Upper lobe of right lung (tissue), 1 donor: Measurements from ENCODE around the gene RASD2. TPM values are rescaled to one million over a fixed set of nuclear protein-coding genes. Genes with fewer than 3 reads are reported as not detected.

Experiments
- ATAC-seq: fragments of 200-7000 bp; cut with Tn5 transposase; one replicate; pipeline ENCODE4 v1.9.1; 2020; ENCODE audit warnings: mild to moderate bottlenecking, moderate library complexity
- DNase-seq: peaks from one replicate; pipeline ENCODE4 v3.0.0-alpha.2; 2020
- H3K27ac ChIP-seq: fragments of 200-600 bp; one replicate; pipeline ENCODE4 v1.8.0; 2022
- H3K27me3 ChIP-seq: fragments of 200-600 bp; one replicate; pipeline ENCODE4 v1.8.0; 2022; ENCODE audit warnings: mild to moderate bottlenecking
- H3K36me3 ChIP-seq: fragments of 200-600 bp; one replicate; pipeline ENCODE4 v1.8.0; 2022
- H3K4me1 ChIP-seq: fragments of 200-600 bp; one replicate; pipeline ENCODE4 v1.8.0; 2022
- H3K4me3 ChIP-seq: fragments of 200-600 bp; one replicate; pipeline ENCODE4 v1.8.0; 2022; ENCODE audit warnings: mild to moderate bottlenecking
- H3K9me3 ChIP-seq: fragments of 200-600 bp; one replicate; pipeline ENCODE4 v1.8.0; 2022
- intact Hi-C: fragments of 100-400 bp; cut with DNase I; formaldehyde crosslinking; loops from one replicate; pipeline ENCODE4 v1.11.0; 2022
- total RNA-seq: library from RNA; stranded (reverse); fragmentation: NEBNext Ultra II Directional; extraction: Animal tissue kit (Norgen Biotek cat#: 25700); gene quantifications from one replicate; pipeline ENCODE4 v1.2.1, GENCODE V29; 2021
- TF ChIP-seq, protein P1 (sequence below): fragments of 200-600 bp; IDR thresholded peaks from one replicate; pipeline ENCODE4 v1.8.0; 2022; ENCODE audit warnings: antibody characterized with exemption
- donor health status: DM: no; HTN: yes; CAD: no; lungs with severe emphysema.

RASD2 gene
- total RNA-seq, 1 donor from 2014 or later = 4.1 TPM

DNA sequence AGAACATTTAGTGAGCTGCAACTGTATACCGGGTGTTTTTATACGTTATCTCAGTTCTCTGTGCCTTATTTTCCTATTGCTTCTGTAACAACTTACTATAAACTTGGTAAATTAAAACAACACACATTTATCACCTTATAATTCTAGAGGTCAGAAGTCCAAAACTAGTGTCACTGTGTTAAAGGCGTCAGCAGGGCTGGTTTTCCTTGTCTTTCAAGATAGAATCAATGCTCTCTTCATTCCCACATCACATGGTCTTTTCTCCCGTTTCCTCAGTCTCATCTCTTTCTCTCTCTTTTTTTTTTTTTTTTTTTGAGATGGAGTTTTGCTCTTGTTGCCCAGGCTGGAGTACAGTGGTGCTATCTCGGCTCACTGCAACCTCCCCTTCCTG is 40.4 kb downstream of the RASD2 start:
- no peaks in the 10 kb centered on the region for H3K27me3 ChIP-seq
- H3K4me3 ChIP-seq = no peak overlapping the region
- TF ChIP-seq, protein P1, sequence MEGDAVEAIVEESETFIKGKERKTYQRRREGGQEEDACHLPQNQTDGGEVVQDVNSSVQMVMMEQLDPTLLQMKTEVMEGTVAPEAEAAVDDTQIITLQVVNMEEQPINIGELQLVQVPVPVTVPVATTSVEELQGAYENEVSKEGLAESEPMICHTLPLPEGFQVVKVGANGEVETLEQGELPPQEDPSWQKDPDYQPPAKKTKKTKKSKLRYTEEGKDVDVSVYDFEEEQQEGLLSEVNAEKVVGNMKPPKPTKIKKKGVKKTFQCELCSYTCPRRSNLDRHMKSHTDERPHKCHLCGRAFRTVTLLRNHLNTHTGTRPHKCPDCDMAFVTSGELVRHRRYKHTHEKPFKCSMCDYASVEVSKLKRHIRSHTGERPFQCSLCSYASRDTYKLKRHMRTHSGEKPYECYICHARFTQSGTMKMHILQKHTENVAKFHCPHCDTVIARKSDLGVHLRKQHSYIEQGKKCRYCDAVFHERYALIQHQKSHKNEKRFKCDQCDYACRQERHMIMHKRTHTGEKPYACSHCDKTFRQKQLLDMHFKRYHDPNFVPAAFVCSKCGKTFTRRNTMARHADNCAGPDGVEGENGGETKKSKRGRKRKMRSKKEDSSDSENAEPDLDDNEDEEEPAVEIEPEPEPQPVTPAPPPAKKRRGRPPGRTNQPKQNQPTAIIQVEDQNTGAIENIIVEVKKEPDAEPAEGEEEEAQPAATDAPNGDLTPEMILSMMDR = no peak
- H3K36me3 ChIP-seq = no peaks in the 10 kb centered on the region
- no peaks in the 10 kb centered on the region for H3K9me3 ChIP-seq
- DNase-seq = no peak
- H3K27ac ChIP-seq = no peak overlapping the region
- intact Hi-C loops = loop anchor here (5.0 to 10.0 kb wide), 2 partner anchors 149 to 226 kb away; no protein-coding TSS in a partner anchor
- no peaks in the 10 kb centered on the region for H3K4me1 ChIP-seq
- ATAC-seq = no peak

DNA sequence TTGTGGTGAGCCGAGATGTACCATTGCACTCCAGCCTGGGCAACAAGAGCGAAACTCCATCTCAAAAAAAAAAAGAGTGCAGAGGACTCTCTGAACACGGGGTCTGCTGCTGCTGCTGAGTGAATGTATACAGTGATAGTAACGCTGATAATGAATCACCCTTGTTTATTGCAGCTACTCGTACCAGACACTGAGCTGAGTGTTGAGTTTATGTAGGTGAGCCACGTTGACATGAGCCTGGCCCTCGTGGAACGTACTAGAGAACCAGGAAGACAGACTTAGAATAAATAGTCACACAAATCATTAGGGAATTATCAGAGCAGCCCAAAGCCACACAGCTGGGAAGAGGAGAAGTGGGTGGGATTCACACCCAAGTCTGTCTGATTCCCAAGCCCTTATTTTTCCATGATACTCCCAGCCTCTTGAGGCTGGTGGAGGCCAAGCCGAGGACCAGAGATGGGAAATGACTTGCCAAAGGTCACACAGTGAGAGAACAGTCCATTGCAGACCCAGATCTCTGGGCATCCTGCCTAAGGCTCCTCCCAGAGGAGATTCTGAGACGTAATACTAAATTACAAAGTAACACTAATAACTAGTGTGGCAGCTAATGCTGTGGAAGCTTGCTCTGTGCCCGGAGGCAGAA is 41.7 kb downstream of the RASD2 start:
- no peak overlapping the region for H3K27ac ChIP-seq
- H3K36me3 ChIP-seq = no peaks in the 10 kb centered on the region
- no peaks in the 10 kb centered on the region for H3K9me3 ChIP-seq
- DNase-seq (no peak), ATAC-seq (no peak)
- intact Hi-C loops = loop anchor here (5.0 to 10.0 kb wide), 2 partner anchors 150 to 228 kb away; no protein-coding TSS in a partner anchor
- TF ChIP-seq, protein P1 = no peak
- no peak overlapping the region for H3K4me3 ChIP-seq
- no peaks in the 10 kb centered on the region for H3K27me3 ChIP-seq
- no peaks in the 10 kb centered on the region for H3K4me1 ChIP-seq

DNA sequence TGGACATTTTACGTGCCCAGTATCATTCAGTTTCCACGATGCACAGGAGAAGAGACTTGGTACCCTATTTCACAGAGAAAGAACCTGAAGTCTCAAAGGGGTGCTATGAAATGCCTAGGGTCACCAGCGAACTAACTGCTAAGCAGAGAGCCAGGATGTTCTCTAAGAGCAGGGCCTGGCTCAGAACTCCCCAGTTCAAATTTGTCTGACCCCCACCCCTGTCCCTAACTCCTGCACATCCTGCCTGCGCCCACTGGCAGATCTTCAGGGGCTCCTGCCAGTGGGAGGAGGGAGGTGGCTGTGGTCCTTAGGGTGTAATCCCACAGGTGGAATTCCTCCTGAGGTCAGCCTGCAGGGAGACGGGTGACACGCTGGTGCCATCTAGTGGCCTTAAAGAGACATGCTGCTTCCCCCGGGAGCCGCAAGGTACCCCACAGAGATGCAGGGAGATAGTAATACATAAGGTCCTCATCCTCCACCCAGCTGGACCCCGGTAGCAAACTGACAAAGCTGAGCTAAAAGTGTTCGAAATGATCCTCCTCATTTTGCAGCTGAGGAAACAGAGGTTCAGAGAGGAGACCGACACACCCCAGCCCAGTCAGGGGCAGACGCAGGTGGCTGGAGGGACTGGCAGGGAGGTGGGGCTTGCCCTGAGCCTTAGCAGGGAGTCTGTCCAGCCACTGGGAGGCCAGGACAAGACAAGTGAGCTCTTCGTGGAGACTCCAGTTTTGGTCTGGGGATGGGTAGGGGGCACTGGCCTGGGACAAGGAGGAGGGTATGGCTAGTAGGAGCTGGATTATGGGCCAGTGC is 42.4 kb downstream of the RASD2 start:
- intact Hi-C loops = loop anchor here (5.0 to 10.0 kb wide), 2 partner anchors 151 to 228 kb away; no protein-coding TSS in a partner anchor
- ATAC-seq (peak; percentile 85), DNase-seq (no peak)
- H3K27ac ChIP-seq = no peak overlapping the region
- no peaks in the 10 kb centered on the region for H3K9me3 ChIP-seq
- no peaks in the 10 kb centered on the region for H3K27me3 ChIP-seq
- TF ChIP-seq, protein P1 = peak; percentile 95
- H3K4me3 ChIP-seq = no peak overlapping the region
- H3K36me3 ChIP-seq = no peaks in the 10 kb centered on the region
- H3K4me1 ChIP-seq = no peaks in the 10 kb centered on the region

DNA sequence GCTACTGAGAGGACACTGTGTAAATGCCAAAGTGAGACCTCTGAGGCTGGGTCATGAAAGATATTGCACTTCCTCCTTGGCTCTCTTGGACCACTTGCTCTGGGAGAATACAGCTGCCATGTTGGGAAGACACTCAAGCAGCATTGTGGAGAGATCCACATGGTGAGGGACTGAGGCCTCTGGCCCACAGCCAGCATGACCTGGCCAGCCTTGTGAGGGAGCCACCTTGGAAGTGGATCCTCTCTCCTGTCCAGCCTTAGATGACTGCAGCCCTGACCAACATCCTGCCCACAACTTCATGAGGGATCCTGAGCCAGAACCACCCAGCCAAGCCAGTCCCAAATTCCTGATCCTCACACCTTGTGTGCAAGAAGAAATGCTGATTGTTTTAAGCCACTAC is 46.1 kb downstream of the RASD2 start:
- TF ChIP-seq, protein P1 = no peak
- intact Hi-C loops = loop anchor here (10.0 kb wide), 1 partner anchor 232 kb away; no protein-coding TSS in a partner anchor
- no peak overlapping the region for H3K27ac ChIP-seq
- DNase-seq (no peak), ATAC-seq (no peak)
- H3K36me3 ChIP-seq = no peaks in the 10 kb centered on the region
- H3K9me3 ChIP-seq = no peaks in the 10 kb centered on the region
- peaks cover 5% of the 10 kb centered on the region for H3K4me1 ChIP-seq
- no peak overlapping the region for H3K4me3 ChIP-seq
- H3K27me3 ChIP-seq = no peaks in the 10 kb centered on the region

DNA sequence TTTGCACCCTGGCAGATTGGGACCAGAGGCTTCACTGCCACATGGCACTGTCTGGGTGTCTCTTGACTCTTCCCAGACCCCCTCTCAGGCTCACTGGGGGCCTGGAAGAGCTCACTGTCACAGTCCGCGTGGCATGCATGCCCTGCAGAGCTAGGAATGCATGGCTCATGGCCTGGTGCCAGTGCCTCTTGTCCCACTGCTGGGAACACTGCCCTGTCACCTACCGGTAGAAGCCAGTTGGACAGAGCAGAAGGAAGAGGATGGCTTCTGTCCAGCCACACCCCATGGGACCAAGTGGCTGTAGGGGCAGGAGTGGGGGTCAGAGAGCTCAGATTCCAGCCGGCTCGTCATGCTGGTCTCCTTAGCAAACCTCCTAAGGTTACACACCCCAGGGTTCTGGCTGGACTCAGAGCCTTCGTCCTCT is 46.8 kb downstream of the RASD2 start:
- intact Hi-C loops = loop anchor here (10.0 kb wide), 1 partner anchor 233 kb away; no protein-coding TSS in a partner anchor
- ATAC-seq (peak; percentile 55), DNase-seq (peak; percentile 89)
- Histone ChIP-seq H3K4me1 (peaks cover 5% of the 10 kb centered on the region), H3K9me3 (no peaks in the 10 kb centered on the region), H3K4me3 (no peak overlapping the region), H3K36me3 (no peaks in the 10 kb centered on the region), H3K27me3 (no peaks in the 10 kb centered on the region), H3K27ac (no peak overlapping the region)
- TF ChIP-seq, protein P1 = no peak
